Measurements from ENCODE around the gene TBC1D22A. TPM values are rescaled to one million over a fixed set of nuclear protein-coding genes. Genes with fewer than 3 reads are reported as not detected.

The TBC1D22A gene
- total and polyA plus RNA-seq, 9 of the 15 experiments (the other 6 are each of a cell fraction or from before 2014, with no cell fraction given) = 0.20 to 11.5 (median 5.2) TPM

DNA sequence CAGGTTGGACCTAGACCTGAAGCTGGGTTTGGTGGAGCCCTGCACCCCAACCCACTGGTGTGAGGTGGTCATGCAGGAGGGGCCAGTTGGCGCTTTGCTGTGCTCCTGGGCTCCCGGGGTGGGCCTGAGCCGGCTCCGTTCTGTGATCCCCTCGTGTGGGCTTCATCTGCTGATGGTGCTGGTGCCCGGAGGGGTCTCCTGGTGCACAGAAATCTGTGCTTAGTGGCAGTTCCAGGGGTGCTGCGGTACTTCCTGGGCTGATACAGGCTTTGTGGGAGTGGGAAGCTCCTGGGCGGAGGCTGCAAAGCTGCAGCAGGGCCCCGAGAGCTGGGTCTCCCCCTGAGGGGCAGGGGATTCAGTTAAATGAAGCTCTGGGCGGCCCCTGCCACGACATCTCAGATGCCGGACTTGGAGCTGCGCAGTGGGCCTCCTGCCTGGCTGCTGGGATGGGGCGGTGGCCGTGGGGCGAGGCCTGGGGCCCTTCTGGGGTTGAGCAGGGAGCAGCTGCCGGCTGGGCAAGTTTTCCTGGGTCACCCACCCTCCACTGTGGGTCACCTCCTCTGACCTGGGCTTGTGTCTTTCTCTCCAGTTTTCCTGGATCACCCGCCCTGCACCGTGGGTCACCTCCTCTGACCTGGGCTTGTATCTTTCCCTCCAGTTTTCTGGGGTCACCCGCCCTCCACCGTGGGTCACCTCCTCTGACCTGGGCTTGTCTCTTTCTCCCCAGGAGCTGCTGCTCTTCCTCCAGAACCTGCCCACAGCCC, 410.5 kb downstream of the TBC1D22A start (continued):
- TF ChIP-seq HIVEP1 (CRISPR knock-in tag; IDR thresholded peaks at IDR 0.05) (no peak), NRF1 (conservative IDR thresholded peaks at IDR 0.05 in 1 of 2, IDR thresholded peaks at IDR 0.05 in 1 of 2) (no peak), KAT8 (IDR thresholded peaks at IDR 0.05; ENCODE audit: low read depth) (no peak), PHF20 (IDR thresholded peaks at IDR 0.05; ENCODE audit: partially characterized antibody) (no peak), HNRNPUL1 (IDR thresholded peaks at IDR 0.05; ENCODE audit: low read length) (no peak), ESRRB (CRISPR knock-in tag; IDR thresholded peaks at IDR 0.05; ENCODE audit: borderline replicate concordance) (no peak)

DNA sequence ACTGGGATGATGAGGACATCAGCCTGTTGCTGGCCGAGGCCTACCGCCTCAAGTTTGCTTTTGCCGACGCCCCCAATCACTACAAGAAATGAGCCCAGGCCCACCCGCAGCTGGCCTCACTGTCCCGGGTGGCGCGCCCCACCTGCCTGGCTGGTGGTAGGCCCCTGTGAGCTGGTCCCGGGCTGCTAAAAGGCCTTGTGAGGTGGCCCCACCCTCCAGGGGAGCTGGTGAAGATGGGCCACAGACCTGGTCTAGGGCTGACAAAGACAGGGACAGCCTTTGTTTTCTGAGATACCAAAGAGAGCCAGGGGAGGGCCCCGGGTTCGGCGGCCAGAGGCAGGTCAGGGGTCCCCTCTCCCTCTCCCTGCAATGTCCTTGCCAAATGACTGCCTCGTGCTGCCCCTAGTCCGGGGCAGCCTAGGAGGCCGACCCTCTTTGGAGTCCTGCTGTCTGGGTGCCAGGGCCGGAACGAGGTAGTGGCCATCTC, 411.1 kb downstream of the TBC1D22A start:
- 76% methylated on average over 5 of the region's 17 CpGs for whole genome bisulfite sequencing (ENCODE audit: insufficient coverage, low coverage, missing lambda C conversion rate)
- no TSS peak for BruUV-seq (replicated peaks)
- Histone ChIP-seq H3K27me3 (ENCODE audit: control insufficient read depth in 2 of 2, insufficient read depth in 2 of 2, low read length in 2 of 2) (no peaks in the 10 kb centered on the region), H3K27ac (ENCODE audit: extremely low read depth, low read depth, low read length) (no peak overlapping the region), H3K4me1 (replicated peaks in 1 of 2; ENCODE audit: control insufficient read depth in 2 of 2, insufficient read depth in 2 of 2, low read length in 2 of 2) (peaks cover 0 to 6% of the 10 kb centered on the region in 2 experiments; a peak in 2 of 5 replicates), H3K9me3 (replicated peaks; ENCODE audit: control insufficient read depth, insufficient read depth, low read depth, low read length) (no peaks in the 10 kb centered on the region), H3K4me3 (no peak overlapping the region), H3K9me1 (ENCODE audit: control insufficient read depth, insufficient read depth, low read length) (no peaks in the 10 kb centered on the region), H4K20me1 (replicated peaks; ENCODE audit: control insufficient read depth, insufficient read depth, low read length) (no peaks in the 10 kb centered on the region), H3K36me3 (ENCODE audit: control insufficient read depth, insufficient read depth, low read length) (no peaks in the 10 kb centered on the region), H2AFZ (ENCODE audit: low read depth, low read length) (no peak overlapping the region), H3K9ac (ENCODE audit: insufficient read depth in 1 of 2, low read depth in 2 of 2, low read length in 2 of 2) (no peak overlapping the region), H3K4me2 (ENCODE audit: insufficient read depth, low read length) (no peak overlapping the region), H3K79me2 (ENCODE audit: control insufficient read depth, insufficient read depth, low read length) (no peaks in the 10 kb centered on the region)
- in situ Hi-C loops (cut with MboI) (no loop called here), intact Hi-C loops (cut with micrococcal nuclease) (no loop called here)
- DNase-seq (ENCODE audit: extremely low read depth in 1 of 4, low spot score in 3 of 4) (no peak), FAIRE-seq (no peak), ATAC-seq (no peak)
- POLR2A ChIA-PET = no interaction called here
- CTCF ChIA-PET (ENCODE audit: low intra/inter-chr PET ratio) = no interaction called here
- TF ChIP-seq HDAC2 (IDR thresholded peaks at IDR 0.05) (no peak), MCM2 (IDR thresholded peaks at IDR 0.05; ENCODE audit: low read depth) (no peak)
- TF ChIP-seq, protein P1, sequence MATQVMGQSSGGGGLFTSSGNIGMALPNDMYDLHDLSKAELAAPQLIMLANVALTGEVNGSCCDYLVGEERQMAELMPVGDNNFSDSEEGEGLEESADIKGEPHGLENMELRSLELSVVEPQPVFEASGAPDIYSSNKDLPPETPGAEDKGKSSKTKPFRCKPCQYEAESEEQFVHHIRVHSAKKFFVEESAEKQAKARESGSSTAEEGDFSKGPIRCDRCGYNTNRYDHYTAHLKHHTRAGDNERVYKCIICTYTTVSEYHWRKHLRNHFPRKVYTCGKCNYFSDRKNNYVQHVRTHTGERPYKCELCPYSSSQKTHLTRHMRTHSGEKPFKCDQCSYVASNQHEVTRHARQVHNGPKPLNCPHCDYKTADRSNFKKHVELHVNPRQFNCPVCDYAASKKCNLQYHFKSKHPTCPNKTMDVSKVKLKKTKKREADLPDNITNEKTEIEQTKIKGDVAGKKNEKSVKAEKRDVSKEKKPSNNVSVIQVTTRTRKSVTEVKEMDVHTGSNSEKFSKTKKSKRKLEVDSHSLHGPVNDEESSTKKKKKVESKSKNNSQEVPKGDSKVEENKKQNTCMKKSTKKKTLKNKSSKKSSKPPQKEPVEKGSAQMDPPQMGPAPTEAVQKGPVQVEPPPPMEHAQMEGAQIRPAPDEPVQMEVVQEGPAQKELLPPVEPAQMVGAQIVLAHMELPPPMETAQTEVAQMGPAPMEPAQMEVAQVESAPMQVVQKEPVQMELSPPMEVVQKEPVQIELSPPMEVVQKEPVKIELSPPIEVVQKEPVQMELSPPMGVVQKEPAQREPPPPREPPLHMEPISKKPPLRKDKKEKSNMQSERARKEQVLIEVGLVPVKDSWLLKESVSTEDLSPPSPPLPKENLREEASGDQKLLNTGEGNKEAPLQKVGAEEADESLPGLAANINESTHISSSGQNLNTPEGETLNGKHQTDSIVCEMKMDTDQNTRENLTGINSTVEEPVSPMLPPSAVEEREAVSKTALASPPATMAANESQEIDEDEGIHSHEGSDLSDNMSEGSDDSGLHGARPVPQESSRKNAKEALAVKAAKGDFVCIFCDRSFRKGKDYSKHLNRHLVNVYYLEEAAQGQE (IDR thresholded peaks at IDR 0.05; ENCODE audit: borderline replicate concordance) = no peak
- TF ChIP-seq, protein P1 (CRISPR knock-in tag; IDR thresholded peaks at IDR 0.05; ENCODE audit: low read depth) = no peak
- TF ChIP-seq, protein P2, sequence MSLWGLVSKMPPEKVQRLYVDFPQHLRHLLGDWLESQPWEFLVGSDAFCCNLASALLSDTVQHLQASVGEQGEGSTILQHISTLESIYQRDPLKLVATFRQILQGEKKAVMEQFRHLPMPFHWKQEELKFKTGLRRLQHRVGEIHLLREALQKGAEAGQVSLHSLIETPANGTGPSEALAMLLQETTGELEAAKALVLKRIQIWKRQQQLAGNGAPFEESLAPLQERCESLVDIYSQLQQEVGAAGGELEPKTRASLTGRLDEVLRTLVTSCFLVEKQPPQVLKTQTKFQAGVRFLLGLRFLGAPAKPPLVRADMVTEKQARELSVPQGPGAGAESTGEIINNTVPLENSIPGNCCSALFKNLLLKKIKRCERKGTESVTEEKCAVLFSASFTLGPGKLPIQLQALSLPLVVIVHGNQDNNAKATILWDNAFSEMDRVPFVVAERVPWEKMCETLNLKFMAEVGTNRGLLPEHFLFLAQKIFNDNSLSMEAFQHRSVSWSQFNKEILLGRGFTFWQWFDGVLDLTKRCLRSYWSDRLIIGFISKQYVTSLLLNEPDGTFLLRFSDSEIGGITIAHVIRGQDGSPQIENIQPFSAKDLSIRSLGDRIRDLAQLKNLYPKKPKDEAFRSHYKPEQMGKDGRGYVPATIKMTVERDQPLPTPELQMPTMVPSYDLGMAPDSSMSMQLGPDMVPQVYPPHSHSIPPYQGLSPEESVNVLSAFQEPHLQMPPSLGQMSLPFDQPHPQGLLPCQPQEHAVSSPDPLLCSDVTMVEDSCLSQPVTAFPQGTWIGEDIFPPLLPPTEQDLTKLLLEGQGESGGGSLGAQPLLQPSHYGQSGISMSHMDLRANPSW (CRISPR knock-in tag; IDR thresholded peaks at IDR 0.05) = no peak

Measured in K562 (cell line).